ENCODE results near the gene DRD4.

The DRD4 gene

DNA sequence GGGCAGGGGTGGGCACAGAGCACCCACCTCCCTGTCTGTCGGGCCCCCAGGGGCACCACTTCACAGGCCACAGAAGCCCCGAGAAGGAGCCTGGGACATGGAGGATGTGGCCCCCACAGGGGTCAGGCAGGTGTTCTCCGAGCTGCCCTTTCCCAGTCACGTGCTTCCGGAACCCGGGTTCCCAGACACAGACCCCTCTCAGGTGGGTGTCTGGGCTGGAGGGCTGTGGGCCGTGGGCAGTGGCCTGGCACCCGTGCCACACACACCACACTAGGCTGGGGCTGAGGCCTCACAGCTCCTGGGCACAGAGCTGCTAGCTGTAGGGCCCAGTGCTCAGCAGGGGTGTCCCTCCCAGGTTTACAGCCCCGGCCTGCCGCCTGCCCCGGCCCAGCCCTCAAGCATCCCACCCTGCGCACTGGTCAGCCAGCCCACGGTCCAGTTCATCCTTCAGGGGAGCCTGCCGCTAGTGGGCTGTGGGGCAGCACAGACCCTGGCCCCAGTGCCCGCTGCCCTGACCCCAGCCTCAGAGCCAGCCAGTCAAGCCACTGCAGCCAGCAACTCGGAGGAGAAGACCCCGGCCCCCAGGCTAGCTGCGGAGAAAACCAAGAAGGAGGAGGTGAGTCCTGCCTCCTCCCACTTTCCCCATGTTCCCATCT, 26.8 kb upstream of the DRD4 start:
- DNase-seq (ENCODE audit: low read depth), result no peak

DNA sequence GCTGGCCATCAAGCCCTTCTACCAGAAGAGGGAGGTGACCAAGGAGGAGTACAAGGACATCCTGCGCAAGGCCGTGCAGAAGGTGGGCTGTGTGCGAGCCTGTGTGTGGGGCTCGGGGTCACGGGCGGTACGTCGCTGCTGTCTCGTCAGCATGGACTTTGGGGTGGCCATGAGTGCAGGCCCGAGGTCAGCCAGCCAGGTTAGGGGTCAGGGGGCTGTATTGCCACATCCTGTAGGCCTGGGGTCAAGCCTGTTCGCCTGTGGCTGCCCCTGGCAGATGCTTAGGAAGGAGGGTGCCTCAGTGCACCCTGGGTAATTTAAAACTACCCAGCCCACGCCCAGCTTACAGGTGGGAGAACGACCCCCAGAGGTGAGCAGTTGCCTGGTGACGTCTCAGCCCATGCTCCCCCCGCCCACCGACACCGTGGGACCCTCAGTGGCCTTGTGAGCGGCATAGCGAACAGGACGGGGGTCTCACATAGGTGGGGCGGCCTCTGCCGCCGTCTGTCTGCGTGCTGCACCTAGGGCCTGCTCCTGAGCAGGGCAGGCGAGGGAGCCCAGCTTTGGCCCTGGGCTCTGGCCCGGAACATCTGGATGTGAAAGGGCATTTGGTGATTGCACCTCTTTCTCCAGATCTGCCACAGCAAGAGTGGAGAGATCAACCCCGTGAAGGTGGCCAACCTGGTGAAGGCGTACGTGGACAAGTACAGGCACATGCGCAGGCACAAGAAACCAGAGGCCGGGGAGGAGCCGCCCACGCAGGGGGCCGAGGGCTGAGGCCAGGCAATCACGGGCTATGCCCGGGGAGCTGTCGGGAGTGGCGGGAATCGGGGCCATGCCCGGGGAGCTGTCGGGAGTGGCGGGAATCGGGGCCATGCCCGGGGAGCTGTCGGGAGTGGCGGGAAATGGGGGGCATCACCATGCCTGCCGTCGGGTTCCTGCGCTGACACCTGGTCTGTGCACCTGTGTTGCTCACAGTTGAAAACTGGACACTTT, 25.8 kb upstream of the DRD4 start:
- DNase-seq (ENCODE audit: low read depth), result no peak

DNA sequence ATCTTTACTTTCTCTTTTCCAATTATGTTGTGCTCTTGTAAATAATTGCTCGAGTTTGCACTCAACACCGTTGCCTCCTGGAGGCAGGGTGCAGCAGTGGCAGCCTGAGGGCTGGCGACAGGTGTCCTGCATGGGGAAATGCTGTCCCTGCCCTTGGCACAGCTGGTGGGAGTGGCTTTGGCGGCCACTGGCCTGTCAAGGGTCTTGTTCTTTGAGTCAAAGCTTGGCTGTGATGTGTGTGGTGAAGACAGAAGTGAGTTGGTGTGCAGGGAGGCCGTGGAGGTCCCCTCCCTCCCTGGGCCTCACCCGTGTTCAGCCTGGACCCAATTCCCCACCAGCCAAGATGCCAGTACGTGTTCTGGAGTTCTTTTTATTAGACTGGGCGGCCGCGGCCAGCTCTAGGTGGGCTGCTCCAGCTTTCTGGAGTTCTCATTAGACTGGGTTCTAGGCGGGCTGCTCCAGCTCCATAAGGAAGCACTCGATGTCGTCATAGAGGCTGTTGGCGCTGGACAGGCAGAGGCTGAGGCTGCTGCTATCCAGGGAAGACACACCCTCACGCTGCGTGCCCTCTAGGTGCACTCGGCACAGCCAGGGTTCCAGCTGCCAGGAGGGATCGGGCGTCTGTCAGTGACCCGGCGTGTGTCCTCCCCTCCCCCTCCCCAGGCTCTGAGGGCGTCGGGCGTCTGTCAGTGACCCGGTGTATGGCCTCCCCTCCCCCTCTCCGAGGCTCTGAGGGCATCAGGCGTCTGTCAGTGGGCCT, 24.7 kb upstream of the DRD4 start:
- DNase-seq (ENCODE audit: low read depth), result no peak

DNA sequence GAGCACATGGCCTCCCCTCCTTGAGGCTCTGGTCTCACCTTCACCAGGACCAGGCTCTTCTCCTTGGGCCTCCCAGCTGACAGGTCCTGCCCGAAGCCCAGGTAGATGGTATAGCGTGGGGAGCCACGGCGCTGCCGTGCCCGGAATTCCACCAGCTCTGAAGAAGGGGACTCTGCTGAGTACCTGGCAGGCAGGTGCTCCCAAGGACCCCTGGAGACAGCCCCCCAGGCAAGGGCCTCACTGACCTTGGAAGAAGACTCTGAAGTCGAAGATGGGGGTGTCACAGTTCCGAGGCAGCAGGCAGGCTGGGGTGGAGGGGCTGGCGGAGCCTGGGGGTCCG, 24.1 kb upstream of the DRD4 start:
- no peak for DNase-seq (ENCODE audit: low read depth)

DNA sequence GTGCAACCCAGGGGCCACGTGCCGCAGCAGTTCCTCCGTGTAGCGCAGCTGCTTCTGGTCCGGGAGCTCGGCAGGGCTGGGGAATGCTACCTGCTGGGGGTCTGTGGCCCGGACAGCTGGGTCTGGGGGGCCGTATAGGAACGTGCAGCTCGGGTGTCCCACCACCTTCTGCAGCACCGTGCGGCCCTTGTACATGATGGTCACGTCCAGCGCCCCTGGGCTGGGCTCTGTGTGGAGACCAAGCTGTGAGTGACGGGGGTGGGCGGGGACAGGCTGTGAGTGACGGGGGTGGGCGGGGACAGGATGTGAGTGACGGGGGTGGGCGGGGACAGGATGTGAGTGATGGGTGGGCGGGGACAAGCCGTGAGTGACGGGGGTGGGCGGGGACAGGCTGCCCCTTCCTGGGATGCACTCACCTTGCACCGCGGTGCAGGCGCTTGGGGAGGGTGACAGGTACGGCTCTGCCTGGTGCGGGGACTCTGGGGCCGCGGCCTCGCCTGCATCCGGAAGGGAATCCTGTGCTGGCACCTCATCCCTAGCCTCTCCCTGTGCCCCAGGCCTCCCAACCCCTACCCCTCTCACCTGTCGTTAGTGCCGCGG, 23.6 kb upstream of the DRD4 start:
- peak; percentile 71 for DNase-seq (ENCODE audit: low read depth)

DNA sequence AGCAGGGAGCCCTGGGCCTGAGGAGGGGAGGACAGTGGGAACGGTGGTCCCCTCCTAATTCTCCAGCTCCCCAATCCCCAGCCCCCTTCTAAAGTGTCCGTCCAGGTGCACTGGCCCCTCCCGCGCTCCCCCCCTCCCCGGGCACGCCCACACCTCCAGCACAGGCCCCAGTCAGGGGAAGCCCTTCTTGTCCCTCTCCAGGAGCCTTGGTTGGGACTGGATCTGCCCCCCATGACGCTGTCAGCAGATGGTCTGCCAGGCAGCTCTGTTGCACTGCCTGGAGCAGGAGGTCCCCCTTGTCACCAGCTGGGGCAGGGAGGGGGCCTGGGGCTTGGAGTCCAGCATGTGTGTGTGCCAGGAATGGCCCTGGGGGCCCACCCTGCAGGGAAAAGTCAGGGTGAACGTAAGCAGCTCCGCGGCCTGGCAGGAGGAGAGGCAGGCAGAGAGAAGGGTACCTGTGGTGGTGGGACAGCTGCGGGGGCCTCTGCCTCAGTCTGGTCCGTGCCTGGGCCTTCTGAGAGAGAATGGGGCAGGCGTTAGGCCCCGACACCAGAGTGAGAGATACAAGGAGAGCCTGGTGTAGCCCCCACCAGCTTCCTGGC, 22.9 kb upstream of the DRD4 start:
- no peak for DNase-seq (ENCODE audit: low read depth)

DNA sequence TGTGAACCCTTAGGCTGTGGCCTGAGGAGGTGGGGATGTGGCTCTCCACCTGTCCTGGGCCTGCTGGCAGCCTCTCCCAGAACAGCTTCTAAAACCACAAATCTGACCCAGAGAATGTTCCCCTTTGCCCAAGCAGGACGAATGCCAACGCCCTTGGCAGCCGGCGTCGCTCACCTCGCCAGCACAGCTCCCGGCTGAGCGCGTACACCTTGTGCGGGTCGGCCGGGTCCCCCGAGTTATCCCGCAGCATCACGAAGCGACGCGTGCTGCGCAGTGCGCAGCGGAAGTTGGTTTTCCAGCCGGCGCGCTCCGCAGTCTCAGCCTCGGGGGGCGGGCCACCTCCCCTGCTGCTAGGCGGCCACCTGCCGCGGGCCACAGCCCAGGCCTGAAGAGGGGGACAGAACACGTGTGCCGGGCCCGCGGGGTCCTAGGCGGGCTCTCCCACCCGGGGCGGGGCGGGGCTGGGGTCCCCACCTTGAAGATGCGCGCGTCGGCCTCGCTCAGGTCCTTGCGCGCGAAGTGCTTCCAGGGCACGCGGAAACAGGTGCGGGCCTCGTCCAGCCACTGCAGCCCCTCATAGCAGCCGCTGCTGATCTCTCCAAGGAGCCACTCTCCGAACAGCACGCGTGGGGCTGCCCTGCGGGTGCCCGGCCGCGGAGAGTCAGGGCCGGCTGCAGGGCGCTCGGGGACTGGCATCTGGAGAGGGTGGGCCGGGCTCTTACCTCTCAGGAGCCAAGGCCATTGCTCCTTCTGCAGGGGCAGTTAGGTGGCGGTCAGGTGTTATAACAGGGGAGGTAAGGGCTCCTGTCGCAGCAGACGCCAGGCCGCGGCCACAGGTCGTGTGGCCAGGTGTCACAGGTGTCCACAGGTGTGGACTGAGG, 22.2 kb upstream of the DRD4 start:
- DNase-seq (ENCODE audit: low read depth), result no peak

DNA sequence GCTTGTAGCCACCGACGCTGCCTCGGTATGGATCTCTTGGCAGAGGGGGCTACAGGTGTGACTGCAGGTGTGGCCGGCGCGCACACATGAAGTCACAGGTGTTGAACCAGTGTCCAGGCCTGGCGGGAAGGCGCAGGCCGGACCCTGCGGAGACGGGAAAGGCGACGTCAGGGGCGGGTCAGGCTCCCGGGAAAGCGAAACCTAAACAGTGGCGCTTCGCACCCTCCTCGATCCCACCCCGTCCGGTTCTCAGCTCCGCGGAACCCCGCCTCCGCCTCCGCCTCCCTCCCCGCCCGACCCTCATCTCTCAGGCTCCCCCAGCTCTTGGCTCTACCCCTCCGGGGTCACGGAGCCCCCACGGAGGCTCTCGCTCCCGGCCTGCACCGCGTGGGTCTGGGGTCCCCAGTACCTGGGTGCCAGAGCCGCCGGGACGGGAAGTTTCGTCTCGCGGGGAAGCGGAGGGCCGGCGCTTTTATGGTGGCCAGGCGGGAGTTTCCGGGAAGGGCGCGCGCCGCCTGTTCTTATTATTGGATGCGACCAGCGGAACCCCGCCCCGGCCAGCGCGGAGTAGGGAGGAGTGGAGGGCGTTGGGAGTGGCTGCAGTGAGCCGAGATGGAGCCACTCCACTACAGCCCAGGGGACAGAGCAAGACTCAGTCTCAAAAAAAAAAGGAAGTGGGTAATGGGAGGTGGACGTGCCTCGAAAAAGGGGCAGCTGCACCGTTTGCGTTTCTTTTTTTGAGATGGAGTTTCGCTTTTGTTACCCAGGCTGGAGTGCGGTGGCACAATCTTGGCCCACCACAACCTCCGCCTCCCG, 21.4 kb upstream of the DRD4 start, which contains the start of gene IRF7:
IRF7 (minus strand) TSS at position 447 of the 816 bp plus-strand sequence. CDS start 586 bp downstream, outside the sequence.
- DNase-seq (ENCODE audit: low read depth), result peak; percentile 78

DNA sequence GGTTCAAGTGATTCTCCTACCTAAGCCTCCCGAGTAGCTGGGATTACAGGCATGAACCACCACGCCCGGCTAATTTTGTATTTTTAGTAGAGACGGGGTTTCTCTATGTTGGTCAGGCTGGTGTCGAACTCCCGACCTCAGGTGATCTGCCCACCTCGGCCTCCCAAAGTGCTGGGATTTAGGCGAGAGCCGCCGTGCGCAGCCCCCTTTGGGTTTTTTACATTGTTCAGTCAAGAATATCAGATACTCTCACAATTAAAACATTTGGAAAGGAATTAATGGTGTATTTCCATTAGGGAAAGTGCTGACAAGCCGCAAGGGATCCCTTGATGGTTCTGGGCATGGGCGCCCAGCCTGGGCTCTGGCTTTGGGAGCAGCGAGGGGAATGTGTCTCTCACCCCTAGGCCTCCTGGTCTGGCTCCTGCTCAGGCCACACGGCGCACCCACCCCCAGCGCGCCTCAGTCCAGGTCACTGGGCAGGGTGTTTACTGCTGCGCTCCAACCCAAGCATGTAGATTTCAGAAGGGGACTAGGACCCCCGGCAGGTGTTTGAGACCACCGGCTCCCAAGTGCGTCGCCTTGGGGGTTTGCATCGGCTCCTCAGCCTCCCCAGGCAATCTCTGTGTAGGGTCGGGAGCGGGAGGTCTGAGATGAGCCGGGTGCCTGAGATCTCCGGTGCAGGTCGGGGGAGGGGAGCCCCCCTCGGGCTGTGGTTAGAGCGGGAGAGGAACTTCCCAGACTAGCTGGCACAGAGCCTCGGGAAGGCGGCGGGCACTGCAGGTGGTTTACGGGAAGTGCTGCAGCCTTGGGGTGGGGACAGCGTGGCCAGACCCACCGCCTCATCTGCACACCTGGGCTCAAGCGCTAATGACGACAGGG, 20.5 kb upstream of the DRD4 start:
- DNase-seq (ENCODE audit: low read depth), result no peak

DNA sequence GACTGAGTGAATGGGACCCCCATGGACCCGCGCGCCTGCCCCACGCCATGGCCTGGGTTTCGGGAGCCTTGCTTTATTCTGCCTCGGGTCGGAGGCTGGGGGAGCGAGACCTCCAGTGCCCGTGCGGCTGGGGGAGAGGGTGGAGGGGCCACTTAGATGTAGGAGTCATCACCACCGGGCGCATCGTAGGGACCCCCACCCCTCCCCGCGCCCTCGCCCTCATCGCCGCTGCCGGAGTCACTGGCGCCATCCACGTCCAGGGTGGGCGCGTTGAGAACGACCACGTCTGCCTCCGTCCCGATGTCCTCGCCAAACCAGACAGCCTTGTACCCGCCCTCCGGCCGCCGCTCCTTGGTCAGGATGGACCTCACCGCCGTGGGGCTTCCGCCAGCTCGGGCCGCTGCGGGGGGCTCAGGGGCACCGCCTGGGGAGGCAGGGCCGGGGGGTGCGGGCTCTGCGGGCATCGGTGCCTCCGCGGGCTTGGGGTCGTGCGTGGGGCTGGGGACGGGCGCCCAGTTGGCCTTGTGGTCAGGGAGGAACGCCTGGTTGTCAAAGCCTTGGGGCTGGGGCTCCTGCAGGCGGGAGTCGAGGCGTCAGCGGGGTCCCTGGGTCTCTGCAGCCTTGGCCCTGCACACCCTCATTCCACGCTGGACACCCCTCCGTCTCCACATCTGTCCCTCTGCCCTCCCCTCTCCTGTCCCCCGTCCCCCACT, 19.7 kb upstream of the DRD4 start:
- no peak for DNase-seq (ENCODE audit: low read depth)

DNA sequence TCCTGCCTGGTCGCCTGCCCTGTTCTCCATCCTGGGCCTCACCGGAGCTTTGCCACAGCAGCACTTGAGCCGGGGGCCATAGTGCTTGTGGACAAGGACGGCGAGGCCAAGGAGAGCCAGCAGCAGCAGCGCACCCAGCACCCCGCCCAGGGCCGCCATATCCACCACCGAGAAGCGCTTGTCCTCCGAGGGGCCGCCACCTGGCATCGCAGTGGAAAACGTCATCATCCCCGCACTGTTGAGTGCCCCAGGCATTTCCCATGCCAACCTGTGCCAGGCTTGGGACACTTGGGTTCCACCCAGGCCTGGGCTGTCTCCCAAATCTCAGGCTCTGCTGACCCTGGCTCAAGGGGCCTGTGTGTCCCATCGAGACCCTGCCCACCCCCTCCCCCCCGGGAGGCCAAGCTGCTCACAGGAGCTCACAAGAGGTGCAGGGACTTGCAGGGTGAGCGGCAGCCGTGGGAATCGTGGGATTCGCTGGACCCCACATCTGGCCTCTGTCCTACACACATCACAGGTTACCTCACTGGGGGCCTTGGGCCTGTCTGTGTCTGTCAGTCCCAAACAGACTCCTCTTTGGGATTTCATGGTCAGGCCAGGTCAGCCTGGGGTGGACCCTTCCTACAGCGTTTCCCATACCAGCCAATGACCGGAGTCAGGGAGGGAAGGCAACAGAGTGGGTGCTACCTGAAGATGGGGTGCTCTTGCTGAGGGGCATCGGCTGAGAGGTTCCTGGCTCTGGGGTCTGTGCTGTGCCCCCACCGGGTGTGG, 19.0 kb upstream of the DRD4 start:
- DNase-seq (ENCODE audit: low read depth), result no peak

DNA sequence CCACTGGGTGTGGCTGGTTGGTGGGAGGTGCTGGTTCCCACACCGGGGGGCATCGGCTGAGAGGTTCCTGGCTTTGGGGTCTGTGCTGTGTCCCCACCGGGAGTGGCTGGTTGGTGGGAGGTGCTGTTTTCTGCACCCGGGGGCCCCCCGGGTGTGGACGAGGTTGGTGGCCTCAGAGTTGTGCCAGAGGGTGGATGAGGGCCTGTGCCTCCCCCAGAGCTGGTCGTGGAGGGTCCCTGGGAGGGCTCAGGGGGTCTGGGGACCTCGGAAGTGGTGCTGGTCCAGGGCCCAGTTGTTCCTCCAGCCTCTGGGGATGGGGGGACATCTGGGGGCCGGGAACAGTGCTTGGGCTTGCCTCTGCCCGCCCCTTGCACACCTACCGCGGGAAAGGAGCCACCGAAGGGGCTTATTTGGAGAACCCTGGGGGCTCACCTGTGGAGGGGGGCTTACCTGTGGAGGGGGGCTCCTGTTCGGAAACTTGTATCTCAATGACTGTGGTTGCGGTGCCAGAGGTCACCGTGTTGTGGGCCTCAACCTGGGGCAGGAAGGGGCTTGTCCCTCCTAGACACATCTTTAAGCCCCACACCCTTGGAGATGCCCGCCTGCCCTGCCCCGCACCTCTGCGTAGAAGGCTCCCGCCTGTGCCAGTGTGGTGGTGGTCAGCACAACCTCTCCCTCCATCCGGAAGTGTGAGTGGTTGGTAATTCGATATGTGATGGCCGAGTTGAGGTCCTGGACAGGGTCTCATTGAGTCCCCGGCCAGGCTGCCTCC, 18.0 kb upstream of the DRD4 start:
- no peak for DNase-seq (ENCODE audit: low read depth)

DNA sequence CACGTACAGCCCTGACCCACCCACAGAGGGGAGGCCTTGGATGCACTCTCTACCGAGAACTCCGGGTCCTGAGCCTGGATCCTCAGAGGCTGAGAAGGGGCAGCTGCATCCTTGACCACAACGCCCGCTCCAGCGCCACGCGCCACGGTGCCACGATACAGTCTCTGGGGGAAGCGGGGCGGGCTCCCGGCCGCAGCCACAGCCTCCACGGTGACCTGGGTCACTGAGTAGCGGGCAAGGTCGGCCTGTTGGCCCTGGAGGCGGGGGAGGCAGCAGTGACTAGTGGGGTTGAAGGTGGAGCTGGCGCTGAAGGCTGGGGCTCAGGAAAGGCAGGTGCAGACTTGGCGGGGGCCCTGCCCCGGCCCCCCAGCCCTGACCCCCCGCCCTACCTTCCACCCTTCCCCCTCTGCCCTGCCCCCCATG, 17.4 kb upstream of the DRD4 start:
- no peak for DNase-seq (ENCODE audit: low read depth)

DNA sequence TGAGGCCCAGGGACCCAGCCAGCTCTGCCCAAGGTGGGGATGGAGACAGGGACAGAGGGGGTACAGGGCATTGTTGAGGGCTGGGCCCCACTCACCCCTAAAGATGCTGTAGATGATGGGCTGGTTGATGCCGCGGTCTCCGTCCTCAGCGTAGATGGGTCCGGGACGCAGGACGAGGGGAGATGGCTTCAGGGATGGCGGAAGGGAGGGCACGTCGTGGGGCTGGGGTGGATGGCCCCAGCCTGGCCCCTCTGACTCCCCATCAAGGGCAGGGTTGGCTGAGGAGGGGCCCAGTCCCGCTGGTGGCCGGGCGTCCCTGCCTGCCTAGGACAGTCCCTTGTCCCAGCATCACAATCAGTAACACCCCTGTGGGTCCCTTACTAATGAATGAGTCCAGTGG, 16.9 kb upstream of the DRD4 start:
- no peak for DNase-seq (ENCODE audit: low read depth)

DNA sequence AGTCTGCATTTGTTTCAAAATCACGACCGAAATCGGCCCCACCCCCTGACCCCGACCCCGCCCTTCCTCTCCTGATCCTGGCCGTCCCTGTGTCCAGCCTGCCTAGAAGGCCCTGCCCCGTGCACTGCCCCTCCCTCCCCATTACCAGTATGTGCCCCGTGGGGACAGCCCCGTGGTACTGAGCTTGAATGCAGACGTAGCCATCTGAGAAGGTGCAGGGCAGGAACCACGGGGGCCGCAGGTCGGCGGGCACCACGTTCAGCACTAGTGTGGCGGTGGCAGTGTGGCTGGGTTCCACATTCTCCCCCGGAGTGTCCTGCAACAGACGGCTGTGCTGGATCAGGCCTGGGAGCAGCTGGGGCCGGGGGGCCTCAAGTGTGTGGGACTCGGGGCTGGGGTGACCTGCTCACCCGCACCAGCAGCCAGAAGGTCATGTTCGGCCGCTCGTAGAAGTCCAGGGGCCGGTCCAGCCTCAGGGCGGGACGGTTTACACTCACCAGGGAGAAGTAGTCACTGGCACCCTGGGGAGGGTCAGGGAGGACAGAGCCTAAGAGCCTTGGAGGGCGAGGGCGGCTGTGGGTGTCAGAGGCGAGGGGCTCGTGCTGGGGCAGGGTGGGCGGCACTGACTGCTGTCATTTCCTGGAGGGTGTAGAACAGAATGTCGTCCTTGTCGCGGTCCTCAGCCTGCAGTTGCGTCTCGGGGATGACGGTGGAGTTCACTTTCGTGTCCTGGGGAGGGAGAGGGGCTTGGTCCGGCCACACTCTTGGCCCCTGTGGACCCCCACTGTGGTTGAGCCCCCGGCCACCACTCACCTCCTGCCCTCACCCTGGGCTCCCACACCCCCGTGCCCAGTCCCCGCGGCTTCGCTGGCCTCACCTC, 15.9 kb upstream of the DRD4 start:
- DNase-seq (ENCODE audit: low read depth), result no peak

DNA sequence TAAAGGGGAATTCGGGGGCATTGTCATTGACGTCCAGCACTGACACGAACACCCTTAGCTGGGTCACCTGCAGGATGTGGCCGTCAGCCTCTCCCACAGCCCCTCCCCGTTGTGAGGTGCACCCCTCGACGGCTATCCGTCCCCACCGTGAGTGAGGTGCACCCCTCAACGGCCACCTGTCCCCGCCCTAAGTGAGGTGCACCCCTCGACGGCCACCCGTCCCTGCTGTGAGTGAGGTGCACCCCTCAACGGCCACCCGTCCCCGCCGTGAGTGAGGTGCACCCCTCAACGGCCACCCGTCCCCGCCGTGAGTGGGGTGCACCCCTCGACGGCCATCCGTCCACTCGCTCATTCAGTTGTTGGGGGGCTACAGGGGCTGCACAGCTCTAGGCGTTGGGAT, 15.2 kb upstream of the DRD4 start:
- no peak for DNase-seq (ENCODE audit: low read depth)
